T-helper 9 cell (primary cell): ENCODE results near the gene APH1B.

Experiments used
- DNase-seq: peaks from one replicate; pipeline ENCODE4 v3.0.0-alpha.2; 2020

APH1B gene

DNA sequence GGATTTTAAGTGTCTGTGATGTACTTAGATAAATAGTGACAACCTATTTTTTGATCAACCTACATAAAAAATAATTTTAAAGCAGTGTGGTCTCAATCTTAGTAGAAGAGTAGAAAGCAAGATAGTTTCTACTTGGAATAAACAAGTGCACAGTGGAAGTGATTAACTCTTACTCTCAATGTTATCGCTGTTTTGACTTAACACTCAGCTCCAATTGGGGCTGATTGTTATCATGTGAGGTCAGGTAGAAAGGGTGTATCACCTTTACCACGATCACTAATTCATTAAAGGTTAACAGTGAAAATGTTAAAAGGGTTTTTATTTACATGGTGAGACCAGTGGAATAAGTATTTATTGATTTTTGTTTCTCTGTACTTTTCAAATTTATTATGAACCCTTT, 22.4 kb upstream of the APH1B start:
- no peak for DNase-seq

DNA sequence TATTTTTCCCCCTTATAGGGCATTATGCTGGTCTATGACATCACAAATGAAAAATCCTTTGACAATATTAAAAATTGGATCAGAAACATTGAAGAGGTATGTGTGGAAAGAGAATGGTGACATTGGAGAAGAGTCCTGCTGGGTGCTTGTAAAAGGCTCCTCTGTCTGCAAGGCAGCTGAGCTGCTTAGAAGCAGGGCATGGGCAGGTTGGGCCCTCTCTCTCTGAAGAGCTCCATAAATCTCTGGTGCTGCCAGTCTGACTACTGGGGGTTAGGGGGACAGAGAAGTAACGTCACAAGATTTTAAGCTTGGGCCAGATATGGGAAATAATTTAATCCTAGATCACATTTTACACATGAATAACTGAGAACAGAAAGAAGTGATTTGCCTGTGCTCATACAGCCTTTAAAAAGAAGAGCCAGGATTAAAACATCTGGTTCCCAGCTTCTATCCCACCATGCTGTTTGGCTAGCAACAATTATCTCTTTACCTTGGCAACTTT, 21.9 kb upstream of the APH1B start:
- DNase-seq: no peak

DNA sequence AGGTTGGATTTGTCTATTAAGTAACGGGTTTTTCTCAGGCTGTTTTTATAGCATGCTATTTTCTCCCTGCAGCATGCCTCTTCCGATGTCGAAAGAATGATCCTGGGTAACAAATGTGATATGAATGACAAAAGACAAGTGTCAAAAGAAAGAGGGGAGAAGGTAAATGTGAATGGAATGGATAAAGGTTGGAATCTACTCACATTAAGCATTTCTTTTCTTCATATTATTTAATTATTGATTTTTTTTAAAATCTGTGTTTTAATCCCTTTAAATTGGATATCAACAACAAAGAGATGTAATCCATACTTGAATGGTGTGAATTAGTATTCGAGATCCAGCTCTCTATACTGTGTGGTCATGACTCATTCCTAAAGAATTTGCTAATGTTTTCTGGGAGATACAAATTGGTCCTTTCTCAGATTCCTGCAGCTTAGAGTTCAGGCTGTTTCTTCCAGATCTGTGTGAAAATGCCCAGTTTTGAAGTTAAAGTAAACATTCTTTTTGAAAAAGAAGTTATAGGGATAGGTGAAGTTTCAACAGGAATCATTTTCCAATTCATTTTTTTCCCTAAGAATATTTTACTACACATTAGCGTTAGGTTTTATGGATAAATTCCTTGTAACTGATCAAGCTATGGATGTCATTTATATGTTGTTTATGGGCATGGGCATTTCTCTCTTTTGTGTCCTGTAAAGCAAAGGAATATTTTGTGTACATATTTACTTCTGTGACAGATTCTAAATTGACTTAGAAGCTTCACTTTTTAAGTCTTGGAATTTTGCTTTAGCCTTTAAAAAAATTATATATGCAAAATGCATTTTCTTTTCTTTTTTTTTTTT, 20.8 kb upstream of the APH1B start:
- no peak for DNase-seq

DNA sequence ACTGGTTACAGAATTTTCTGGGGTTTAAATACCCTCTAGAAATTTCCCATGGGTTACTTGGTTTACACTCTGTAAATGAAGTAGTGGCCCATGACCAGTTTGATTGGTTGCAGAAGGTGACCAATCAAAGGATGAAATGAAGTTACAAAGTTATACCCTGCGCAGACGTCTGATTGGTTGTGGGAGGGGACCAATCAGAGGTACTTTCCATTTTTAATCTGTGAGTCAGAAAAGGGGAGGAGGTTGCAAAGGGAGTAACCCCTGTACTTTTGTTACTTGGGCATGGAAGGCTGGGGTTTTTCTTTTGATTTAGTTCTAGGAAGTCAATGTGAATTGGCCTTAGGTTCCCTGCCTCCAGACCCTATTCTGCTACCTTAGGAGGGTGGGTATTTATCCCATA, 18.7 kb upstream of the APH1B start:
- no peak for DNase-seq

DNA sequence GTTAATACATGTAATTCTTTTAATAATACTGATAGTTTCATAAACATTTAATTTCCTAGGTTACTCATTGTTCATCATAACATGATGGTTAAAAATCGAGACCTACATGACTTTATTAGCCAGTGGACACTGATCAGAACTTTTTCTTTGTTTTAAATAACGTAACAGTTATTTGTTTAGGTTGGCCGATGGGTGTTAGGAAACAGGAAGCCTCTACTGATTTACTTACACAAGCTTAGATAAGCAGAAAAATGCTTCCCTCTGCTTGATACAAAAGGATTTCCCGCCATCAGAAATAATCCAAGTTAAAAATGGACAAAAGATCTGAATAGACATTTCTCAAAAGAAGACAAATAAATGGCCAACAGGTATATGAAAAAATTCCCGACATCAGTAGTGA, 16.6 kb upstream of the APH1B start:
- no peak for DNase-seq

DNA sequence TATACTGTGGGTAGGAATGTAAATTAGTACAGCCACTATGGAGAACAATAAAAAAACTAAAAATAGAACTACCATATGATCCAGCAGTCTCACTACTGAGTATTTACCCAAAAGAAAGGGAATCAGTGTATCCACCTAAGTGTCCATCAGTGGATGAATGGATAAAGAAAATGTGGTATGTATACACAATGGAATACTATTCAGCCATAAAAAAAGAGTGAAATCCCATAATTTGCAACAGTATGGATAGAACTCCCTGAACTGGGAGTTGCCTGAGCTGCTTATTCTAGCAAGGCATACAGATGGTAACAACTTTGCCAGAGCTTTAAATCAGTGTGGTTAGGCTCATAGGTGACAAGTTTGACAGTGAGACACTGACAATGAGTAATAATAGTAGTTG, 16.1 kb upstream of the APH1B start:
- no peak for DNase-seq

DNA sequence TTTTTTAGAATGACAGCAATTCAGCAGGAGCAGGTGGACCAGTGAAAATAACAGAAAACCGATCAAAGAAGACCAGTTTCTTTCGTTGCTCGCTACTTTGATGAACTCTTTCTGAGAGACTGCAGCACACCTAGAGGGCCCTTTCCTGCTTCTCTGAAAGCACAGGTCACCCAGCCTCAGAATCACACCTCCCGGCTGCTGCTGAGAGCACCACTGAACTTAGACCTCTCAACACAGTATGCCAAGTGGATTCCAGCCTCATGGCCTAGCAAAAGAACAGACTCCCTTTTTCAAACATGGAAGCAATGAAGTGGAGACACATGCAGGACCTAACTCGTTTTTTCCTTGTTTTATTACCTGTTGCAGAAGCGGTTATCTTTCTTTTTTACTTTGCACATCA, 13.9 kb upstream of the APH1B start:
- DNase-seq: no peak

GRCh38 chr15:63264688-63265293, 12.6 kb upstream of the APH1B start:
- DNase-seq: no peak

DNA sequence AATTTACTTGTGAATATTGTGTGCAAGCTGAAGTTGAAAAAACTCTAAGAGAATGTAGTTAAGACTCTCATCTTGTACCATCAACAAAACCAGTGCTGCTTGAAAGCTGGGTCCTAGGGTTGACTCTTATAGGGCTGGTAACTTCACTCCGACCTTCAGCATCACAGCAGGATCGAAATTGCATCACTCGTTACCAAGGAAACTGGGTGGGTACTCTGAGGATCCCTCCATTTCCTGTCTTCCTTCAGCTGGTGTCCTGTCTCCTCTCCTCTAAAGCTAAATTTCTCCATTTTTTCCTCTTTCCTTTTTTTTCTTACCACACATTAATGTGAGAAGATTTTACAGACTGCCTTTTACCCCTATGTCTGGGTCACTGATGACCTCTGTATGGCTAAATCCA, 3.0 kb upstream of the APH1B start:
- DNase-seq: no peak

DNA sequence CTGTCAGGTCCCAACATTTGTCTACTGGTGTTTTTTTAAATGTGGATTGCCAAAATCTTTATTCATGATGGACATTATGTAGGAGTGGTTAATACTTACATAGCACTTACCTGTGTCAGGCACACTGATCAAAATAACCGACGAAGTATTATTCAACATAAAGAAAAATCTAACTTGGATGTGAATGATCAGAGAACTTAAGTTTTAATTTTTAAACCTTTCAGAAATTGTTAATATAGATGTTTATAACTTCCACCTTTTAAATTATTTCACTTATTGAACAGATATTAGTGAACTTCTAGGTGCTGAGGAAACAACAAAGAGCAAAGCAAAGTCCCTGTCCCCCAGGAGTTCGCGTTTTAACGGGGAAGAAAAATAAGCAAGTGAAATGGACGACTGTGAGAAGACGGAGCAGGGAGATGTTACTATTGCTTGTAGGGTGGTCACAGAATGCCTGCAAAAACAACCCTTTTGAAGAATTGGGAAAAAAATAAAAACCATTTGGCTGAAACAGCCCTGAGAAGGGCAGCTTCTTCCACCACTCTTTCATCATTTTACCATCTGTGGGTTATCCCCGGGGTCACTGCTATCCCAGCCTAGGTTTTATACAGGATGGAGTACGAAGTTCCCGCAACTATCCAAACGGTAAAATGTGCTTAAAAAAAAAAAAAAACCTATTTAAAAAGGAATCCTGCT, 915 bp upstream of the APH1B start:
- no peak for DNase-seq

DNA sequence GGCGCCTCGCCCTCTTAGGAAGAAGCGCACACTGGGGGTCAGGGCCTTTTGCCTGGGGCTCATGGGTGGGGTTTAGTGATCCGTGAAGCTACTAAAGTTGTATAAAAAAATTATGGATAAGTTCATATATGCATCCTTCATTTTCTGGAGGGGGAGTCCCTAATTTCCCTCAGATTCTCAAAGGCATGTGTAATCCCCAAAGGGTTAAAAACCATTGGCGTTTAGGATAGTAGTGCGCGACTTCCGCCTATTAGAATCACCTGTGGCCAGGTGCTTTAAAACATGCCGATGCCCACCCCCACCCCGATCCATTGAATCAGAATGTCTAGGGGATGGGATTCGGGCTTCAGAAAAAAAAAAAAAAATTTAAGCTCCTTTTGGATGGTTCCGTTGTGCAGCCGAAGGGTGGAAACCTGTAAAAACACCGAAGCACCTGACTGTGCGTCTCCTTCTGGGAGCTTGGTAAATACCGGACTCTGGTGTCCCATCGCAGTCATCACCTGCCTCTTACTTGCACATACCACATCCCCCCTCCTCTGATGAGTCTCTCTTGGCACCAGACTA, 570 bp downstream of the APH1B start:
- no peak for DNase-seq

DNA sequence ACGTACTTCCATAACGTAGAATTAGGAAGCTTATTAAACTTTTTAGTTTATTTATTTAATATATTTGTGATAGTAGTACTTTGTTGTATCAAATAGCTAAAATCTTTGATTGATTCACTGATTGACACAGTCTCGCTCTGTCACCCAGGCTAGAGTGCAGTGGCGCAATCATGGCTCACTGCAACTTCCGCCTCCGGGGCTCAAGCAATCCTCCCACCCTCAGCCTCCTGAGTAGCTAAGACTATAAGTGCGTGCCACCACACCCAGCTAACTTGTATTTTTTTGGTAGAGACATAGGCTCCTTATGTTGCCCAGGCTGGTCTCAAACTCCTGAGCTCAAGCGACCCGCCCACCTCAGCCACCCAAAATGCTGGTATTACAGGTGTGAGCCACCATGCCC, 5.7 kb downstream of the APH1B start:
- DNase-seq: no peak

DNA sequence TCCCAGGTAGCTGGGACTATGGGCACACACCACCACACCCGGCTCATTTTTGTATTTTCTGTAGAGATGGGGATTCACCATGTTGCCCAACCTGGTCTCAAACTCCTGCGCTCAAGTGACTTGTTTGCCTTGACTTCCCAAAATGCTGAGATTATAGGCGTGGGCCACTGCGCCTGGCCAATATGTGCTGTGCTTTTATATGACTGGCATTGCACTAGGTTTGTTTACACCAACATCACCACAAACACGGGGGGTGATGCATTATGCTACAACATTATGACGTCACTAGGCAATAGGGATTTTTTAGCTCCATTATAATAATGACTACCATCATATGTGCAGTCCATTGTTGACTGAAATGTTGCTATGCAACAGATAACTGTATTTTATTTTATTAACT, 6.9 kb downstream of the APH1B start:
- DNase-seq: no peak

DNA sequence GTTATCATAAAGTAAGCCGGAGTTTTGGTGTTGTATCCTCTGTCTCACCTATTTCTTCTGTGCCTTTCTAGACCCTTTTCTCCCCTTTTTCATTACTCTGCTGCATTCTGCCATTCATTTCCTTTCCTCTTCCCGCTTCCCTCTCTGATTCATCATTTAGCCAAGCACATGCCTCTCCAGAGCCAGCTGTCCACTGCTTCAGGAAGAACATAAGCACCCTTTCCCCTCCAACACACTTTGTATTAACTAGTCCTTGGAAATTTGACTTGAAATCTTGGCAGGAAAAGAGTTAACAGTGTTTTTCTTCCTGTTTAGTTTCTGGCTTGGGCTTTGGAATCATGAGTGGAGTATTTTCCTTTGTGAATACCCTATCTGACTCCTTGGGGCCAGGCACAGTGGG, 9.7 kb downstream of the APH1B start:
- DNase-seq: no peak

- DNase-seq: no peak
Observed at GRCh38 chr15:63288342-63288741, 10.9 kb downstream of the APH1B start.

DNA sequence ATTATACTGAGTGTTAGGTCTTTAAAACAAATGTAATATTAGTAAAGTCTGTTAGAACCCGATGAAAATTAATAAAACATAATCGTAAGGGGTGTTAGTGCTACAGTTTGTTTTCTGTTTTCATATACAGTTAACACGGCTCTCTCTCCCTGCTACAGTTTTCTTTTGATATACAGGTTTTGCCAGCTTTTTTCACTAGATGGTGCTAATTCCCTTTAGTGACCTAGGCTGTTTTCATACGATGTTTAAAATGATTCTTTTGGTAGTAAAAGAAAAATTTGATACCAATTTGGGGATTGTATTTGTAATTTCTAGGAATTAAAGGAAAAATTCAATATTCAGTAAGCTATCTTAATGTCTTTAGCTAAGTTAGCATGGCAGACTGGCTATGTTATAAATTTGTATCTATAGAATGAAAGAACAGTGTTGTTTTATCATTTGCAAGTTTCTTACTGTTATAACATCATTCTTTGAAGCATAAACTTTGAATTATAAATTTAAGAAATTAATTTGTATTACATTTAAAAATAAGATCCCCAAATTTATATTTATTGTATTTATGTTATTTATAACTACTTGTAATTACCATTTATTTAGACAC, 11.5 kb downstream of the APH1B start:
- DNase-seq: no peak

GRCh38 chr15:63291507-63291906, 14.1 kb downstream of the APH1B start:
- no peak for DNase-seq

GRCh38 chr15:63292241-63292640, 14.8 kb downstream of the APH1B start:
- no peak for DNase-seq

- DNase-seq: no peak
Observed at GRCh38 chr15:63292771-63293170, 15.4 kb downstream of the APH1B start.

- DNase-seq: no peak
Observed at GRCh38 chr15:63294359-63294758, 17.0 kb downstream of the APH1B start.

DNA sequence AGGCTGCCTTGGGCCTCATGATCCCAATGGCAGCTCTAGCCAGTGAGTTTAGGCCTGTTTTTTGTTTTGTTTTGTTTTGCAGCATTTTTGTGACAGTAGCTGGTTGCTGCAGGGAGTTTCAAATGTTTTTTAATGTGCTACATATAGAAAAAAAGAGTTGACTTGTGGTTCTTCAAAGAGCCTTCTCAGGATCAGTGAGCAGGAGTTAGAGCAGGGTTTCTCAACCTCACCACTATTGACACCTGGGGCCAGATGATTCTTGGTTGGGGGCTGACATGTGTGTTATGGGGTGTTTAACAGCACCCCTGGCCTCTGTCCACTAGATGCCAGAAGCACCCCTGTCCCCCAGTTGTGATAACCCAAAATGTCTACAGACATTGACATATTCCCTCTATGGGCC, 17.9 kb downstream of the APH1B start:
- no peak for DNase-seq

- no peak for DNase-seq
Observed at GRCh38 chr15:63296195-63296594, 18.8 kb downstream of the APH1B start.

DNA sequence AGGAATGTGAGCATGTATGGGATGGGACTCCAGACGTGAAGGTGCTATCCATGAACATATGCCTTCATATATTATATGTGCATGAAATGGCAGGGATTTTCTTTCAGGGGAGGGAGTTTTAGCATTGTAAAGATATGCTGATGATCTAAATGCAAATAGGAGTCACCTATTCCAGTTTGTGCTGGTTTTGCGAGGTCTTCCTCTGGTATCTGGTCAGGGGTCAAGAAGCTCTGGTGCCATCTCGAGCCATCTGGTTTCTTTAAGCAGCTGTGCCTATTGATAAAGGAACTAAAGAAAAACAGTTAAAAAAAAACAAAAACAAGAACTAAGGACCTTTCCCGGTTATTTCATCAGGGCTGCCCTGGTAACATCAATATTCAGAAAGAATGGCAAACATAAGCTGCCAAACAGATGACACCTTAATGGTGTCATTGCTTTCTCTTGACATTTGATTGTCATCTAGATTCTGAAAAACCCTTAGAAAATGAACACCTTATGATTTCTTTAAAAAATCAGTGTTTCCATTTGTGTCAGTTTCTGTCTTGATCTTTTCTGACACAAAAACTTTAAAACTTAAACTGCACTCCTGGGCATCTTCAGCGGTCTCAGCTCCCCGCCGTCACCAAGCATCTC, 22.7 kb downstream of the APH1B start:
- no peak for DNase-seq
